K562 (cell line): ENCODE measurements around the gene CENPQ. TPM values are rescaled to one million over a fixed set of nuclear protein-coding genes. Genes with fewer than 3 reads are reported as not detected.

ENCODE experiments used
- ATAC-seq: fragments of 200-7000 bp; cut with Tn5 transposase; 3 replicates; pipeline ENCODE4 v1.9.1; 2020; ENCODE audit warnings: moderate library complexity
- BruUV-seq: library from RNA; stranded (reverse); fragments of 400-500 nt; replicated peaks from 2 replicates; lab custom pipeline; 2021; lab: Mats Ljungman, UMichigan
- CTCF ChIA-PET: fragments of 300-600 bp; formaldehyde crosslinking; extraction: SDS; loops from one replicate; lab custom pipeline; 2021; ENCODE audit warnings: low intra/inter-chr PET ratio; lab: Yijun Ruan, JAX
- POLR2A ChIA-PET: fragments of 300-600, 350-650 bp; sonication (Branson Sonifier 250); formaldehyde crosslinking; extraction: SDS; loops from one replicate; lab custom pipeline; 2021; ENCODE audit warnings: antibody characterized with exemption, inconsistent platforms; lab: Yijun Ruan, JAX
- DNase-seq, 4 experiments: peaks; one replicate each; pipeline versions ENCODE4 v3.0.0 to v3.0.0-alpha.2; 2011 to 2018; ENCODE audit warnings: low spot score in 3 of 4, mixed read lengths in 3 of 4; ENCODE audit errors: extremely low read depth in 1 of 4
- FAIRE-seq: peaks from 2 replicates; lab custom pipeline; 2011; peaks lifted over from hg19 to GRCh38; lab: Jason Lieb, UNC
- H2AFZ ChIP-seq: 2 replicates; pipeline ENCODE4 v1.6.0; 2011; ENCODE audit warnings: low read depth, low read length, control low read depth, inconsistent platforms
- H3K27ac ChIP-seq: fragments of 200-600 bp; 3 replicates; pipeline ENCODE4 v1.8.0; 2011; ENCODE audit warnings: low read depth, mild to moderate bottlenecking, control low read depth, inconsistent platforms, low read length, moderate library complexity, mixed read lengths; ENCODE audit errors: extremely low read depth
- H3K27me3 ChIP-seq, 2 experiments: fragments of 300-600 bp in 1 of 2; 2 replicates in 1 of 2; 3 replicates in 1 of 2; pipeline versions ENCODE4 v1.6.0 to v1.8.0; 2011; ENCODE audit warnings: inconsistent platforms in 2 of 2, low read length in 2 of 2, mild to moderate bottlenecking in 1 of 2, mixed read lengths in 1 of 2, moderate library complexity in 1 of 2; ENCODE audit not compliant: control insufficient read depth in 2 of 2, insufficient read depth in 2 of 2
- H3K36me3 ChIP-seq: fragments of 300-600 bp; 3 replicates; pipeline ENCODE4 v1.8.0; 2011; ENCODE audit warnings: mild to moderate bottlenecking, low read length, inconsistent platforms; ENCODE audit not compliant: control insufficient read depth, insufficient read depth
- H3K4me1 ChIP-seq, 2 experiments: fragments of 200-600 bp in 1 of 2; replicated peaks in 1 of 2; 2 replicates in 1 of 2; 3 replicates in 1 of 2; pipeline versions ENCODE4 v1.5.1 to v1.8.0; 2011; ENCODE audit warnings: inconsistent platforms in 2 of 2, low read length in 2 of 2, mild to moderate bottlenecking in 1 of 2, mixed read lengths in 1 of 2, moderate library complexity in 1 of 2; ENCODE audit not compliant: control insufficient read depth in 2 of 2, insufficient read depth in 2 of 2
- H3K4me2 ChIP-seq: 2 replicates; pipeline ENCODE4 v1.6.1; 2011; ENCODE audit warnings: low read length, control low read depth, inconsistent platforms, mixed read lengths; ENCODE audit not compliant: insufficient read depth
- H3K4me3 ChIP-seq: fragments of 200-600 bp; sonication (generic), shearing (Covaris generic); 2 replicates; pipeline ENCODE4 v1.5.1; 2016; ENCODE audit warnings: control low read depth, inconsistent platforms
- H3K79me2 ChIP-seq: fragments of 200-600 bp; 3 replicates; pipeline ENCODE4 v1.8.0; 2011; ENCODE audit warnings: low read length, inconsistent platforms; ENCODE audit not compliant: control insufficient read depth, insufficient read depth
- H3K9ac ChIP-seq, 2 experiments: 2 replicates each; pipeline versions ENCODE4 v1.6.0 to v1.6.1; 2011; ENCODE audit warnings: low read depth in 2 of 2, low read length in 2 of 2, control low read depth in 1 of 2, inconsistent platforms in 1 of 2, mild to moderate bottlenecking in 1 of 2, mixed read lengths in 1 of 2; ENCODE audit not compliant: insufficient read depth in 1 of 2
- H3K9me1 ChIP-seq: one replicate; pipeline ENCODE4 v1.6.0; 2011; ENCODE audit warnings: inconsistent platforms, mild to moderate bottlenecking, low read length, moderate library complexity; ENCODE audit not compliant: control insufficient read depth, insufficient read depth
- H3K9me3 ChIP-seq: replicated peaks from 2 replicates; pipeline ENCODE4 v1.5.1; 2011; ENCODE audit warnings: low read depth, low read length, inconsistent platforms; ENCODE audit not compliant: control insufficient read depth, insufficient read depth
- H4K20me1 ChIP-seq: replicated peaks from 2 replicates; pipeline ENCODE4 v1.6.1; 2011; ENCODE audit warnings: low read length, inconsistent platforms, mixed read lengths; ENCODE audit not compliant: control insufficient read depth, insufficient read depth
- CBFA2T3 ChIP-seq: fragments of 450-650 bp; IDR thresholded peaks from 2 replicates; pipeline ENCODE4 v1.6.1; 2017
- E2F3 ChIP-seq: fragments of 250-450 bp; sonication (Bioruptor Pico); IDR thresholded peaks from 2 replicates; pipeline ENCODE4 v1.4.0; 2020; ENCODE audit warnings: mild to moderate bottlenecking
- EWSR1 ChIP-seq: fragments of 450-650 bp; IDR thresholded peaks from 2 replicates; pipeline ENCODE4 v1.6.1; 2018; ENCODE audit warnings: borderline replicate concordance, mild to moderate bottlenecking, low read depth, moderate library complexity; ENCODE audit not compliant: partially characterized antibody
- HCFC1 ChIP-seq: IDR thresholded peaks from 2 replicates; pipeline ENCODE4 v1.6.1; 2012; ENCODE audit warnings: low read depth, low read length, improper control_type of control experiment
- MBD2 ChIP-seq: sonication (generic); IDR thresholded peaks from 2 replicates; pipeline ENCODE4 v1.6.1; 2016; ENCODE audit warnings: low read depth, borderline replicate concordance
- MCM5 ChIP-seq: fragments of 450-650 bp; IDR thresholded peaks from 2 replicates; pipeline ENCODE4 v1.6.1; 2016; ENCODE audit warnings: low read depth
- MYC ChIP-seq, 2 experiments: fragments of 250-450 bp in 1 of 2; sonication (Bioruptor Pico) in 1 of 2; IDR thresholded peaks; 2 replicates each; pipeline versions ENCODE4 v1.5.1 to v1.6.1; 2012 to 2021; ENCODE audit warnings: low read depth in 2 of 2, borderline replicate concordance in 1 of 2, improper control_type of control experiment in 1 of 2, low read length in 1 of 2, mild to moderate bottlenecking in 1 of 2, moderate library complexity in 1 of 2
- NCOA6 ChIP-seq: fragments of 450-650 bp; IDR thresholded peaks from 2 replicates; pipeline ENCODE4 v1.6.1; 2017; ENCODE audit warnings: mild to moderate bottlenecking
- RNF2 ChIP-seq: sonication (generic); IDR thresholded peaks from 2 replicates; pipeline ENCODE4 v1.6.1; 2016
- SIN3B ChIP-seq: fragments of 450-650 bp; IDR thresholded peaks from 2 replicates; pipeline ENCODE4 v1.6.1; 2017; ENCODE audit warnings: low read depth, mild to moderate bottlenecking, moderate library complexity
- TBL1XR1 ChIP-seq, 2 experiments: IDR thresholded peaks; 2 replicates each; pipeline ENCODE4 v1.6.1; 2012; ENCODE audit warnings: improper control_type of control experiment in 2 of 2, low read length in 2 of 2, mild to moderate bottlenecking in 1 of 2
- TCFL5 ChIP-seq: fragments of 250-450 bp; sonication (Bioruptor Pico); conservative IDR thresholded peaks from 2 replicates; pipeline ENCODE4 v1.6.1; 2021; ENCODE audit warnings: mild to moderate bottlenecking, moderate library complexity, matching md5 sums
- ZBED1 ChIP-seq: IDR thresholded peaks from 2 replicates; pipeline ENCODE4 v1.6.1; 2014
- ZNF282 ChIP-seq: sonication (generic); formaldehyde crosslinking; IDR thresholded peaks from 2 replicates; pipeline ENCODE4 v1.8.1; 2023; ENCODE audit warnings: missing genetic modification reagents
- ZNF77 ChIP-seq: fragments of 250-450 bp; sonication (Bioruptor Pico); IDR thresholded peaks from 2 replicates; pipeline ENCODE4 v1.5.0; 2020
- WGBS: fragments of 100-300 bp; shearing (Covaris generic); methylation state at CpG from one replicate; pipeline ENCODE4 v1.1.6; 2016; ENCODE audit warnings: low coverage, mixed read lengths; ENCODE audit not compliant: insufficient coverage; ENCODE audit errors: missing lambda C conversion rate; 5-methylcytosine and 5-hydroxymethylcytosine counted together
- in situ Hi-C: fragments of 300-500 bp; cut with MboI; formaldehyde crosslinking; loops from 4 replicates; pipeline ENCODE4 v1.15.0; 2018; ENCODE audit warnings: inconsistent platforms, mixed read lengths
- intact Hi-C: fragments of 100-400 bp; cut with micrococcal nuclease; formaldehyde crosslinking; loops from 2 replicates; pipeline ENCODE4 v1.14.2; 2022
- polyA plus RNA-seq, 8 experiments: library from polyadenylated mRNA; depleted of rRNA in 4 of 8; stranded (reverse) in 5 of 8; unstranded in 3 of 8; fragments of >200 nt; fragmentation: Nextera tagmentation in 2 of 8; fragmentation: Illumina TruSeq in 1 of 8; extraction: Ambion mirVana in 2 of 8; extraction: Trizol in 1 of 8; gene quantifications; 2 replicates each; pipeline versions ENCODE4 v1.2.1 to v1.2.3, GENCODE V29; 2011 to 2014; ENCODE audit warnings: inconsistent platforms in 1 of 8, missing spikeins in 1 of 8
- total RNA-seq, 7 experiments: library from RNA; depleted of rRNA in 6 of 7; stranded (reverse); fragments of >200 nt in 6 of 7; fragmentation: Illumina TruSeq in 2 of 7; extraction: Trizol in 2 of 7; gene quantifications; 2 replicates each; pipeline versions ENCODE4 v1.2.1 to v1.2.3, GENCODE V29; 2011 to 2021; ENCODE audit warnings: low replicate concordance in 1 of 7
- TF ChIP-seq, protein P1 (sequence below), 2 experiments: fragments of 450-650 bp; IDR thresholded peaks; 2 replicates each; pipeline ENCODE4 v1.6.1; 2016; ENCODE audit warnings: mild to moderate bottlenecking in 2 of 2, borderline replicate concordance in 1 of 2, low read depth in 1 of 2, moderate library complexity in 1 of 2

Gene CENPQ
- total and polyA plus RNA-seq, 9 of the 15 experiments (the other 6 are each of a cell fraction or from before 2014, with no cell fraction given), result 12.7 to 48.3 (median 26.4) TPM

DNA sequence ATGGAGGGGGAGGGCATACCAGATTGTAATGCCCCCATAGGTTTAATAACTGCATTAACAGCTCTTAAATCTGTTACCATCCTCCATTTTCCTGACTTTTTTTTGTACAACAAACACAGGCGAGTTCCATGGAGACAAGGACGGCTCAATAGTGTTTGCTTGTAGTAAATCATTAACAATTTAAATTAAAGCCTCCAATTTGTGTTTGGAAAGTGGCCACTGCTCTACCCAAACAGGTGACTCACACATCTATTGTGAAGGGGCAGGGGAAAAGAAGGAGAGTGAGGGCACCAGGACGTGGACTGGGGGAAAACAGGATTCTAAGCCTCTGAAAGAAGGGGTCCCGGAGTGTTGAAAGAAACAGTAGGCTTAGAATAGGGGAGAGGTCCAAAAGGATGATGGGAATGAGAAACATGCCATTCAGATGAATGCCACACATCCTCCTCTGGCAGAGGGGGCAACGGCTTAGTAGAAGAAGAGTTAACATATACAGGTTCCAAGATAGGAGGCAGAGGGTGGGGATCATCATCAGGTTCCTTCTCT, 43.5 kb downstream of the CENPQ start (continued):
- TF ChIP-seq, protein P1, sequence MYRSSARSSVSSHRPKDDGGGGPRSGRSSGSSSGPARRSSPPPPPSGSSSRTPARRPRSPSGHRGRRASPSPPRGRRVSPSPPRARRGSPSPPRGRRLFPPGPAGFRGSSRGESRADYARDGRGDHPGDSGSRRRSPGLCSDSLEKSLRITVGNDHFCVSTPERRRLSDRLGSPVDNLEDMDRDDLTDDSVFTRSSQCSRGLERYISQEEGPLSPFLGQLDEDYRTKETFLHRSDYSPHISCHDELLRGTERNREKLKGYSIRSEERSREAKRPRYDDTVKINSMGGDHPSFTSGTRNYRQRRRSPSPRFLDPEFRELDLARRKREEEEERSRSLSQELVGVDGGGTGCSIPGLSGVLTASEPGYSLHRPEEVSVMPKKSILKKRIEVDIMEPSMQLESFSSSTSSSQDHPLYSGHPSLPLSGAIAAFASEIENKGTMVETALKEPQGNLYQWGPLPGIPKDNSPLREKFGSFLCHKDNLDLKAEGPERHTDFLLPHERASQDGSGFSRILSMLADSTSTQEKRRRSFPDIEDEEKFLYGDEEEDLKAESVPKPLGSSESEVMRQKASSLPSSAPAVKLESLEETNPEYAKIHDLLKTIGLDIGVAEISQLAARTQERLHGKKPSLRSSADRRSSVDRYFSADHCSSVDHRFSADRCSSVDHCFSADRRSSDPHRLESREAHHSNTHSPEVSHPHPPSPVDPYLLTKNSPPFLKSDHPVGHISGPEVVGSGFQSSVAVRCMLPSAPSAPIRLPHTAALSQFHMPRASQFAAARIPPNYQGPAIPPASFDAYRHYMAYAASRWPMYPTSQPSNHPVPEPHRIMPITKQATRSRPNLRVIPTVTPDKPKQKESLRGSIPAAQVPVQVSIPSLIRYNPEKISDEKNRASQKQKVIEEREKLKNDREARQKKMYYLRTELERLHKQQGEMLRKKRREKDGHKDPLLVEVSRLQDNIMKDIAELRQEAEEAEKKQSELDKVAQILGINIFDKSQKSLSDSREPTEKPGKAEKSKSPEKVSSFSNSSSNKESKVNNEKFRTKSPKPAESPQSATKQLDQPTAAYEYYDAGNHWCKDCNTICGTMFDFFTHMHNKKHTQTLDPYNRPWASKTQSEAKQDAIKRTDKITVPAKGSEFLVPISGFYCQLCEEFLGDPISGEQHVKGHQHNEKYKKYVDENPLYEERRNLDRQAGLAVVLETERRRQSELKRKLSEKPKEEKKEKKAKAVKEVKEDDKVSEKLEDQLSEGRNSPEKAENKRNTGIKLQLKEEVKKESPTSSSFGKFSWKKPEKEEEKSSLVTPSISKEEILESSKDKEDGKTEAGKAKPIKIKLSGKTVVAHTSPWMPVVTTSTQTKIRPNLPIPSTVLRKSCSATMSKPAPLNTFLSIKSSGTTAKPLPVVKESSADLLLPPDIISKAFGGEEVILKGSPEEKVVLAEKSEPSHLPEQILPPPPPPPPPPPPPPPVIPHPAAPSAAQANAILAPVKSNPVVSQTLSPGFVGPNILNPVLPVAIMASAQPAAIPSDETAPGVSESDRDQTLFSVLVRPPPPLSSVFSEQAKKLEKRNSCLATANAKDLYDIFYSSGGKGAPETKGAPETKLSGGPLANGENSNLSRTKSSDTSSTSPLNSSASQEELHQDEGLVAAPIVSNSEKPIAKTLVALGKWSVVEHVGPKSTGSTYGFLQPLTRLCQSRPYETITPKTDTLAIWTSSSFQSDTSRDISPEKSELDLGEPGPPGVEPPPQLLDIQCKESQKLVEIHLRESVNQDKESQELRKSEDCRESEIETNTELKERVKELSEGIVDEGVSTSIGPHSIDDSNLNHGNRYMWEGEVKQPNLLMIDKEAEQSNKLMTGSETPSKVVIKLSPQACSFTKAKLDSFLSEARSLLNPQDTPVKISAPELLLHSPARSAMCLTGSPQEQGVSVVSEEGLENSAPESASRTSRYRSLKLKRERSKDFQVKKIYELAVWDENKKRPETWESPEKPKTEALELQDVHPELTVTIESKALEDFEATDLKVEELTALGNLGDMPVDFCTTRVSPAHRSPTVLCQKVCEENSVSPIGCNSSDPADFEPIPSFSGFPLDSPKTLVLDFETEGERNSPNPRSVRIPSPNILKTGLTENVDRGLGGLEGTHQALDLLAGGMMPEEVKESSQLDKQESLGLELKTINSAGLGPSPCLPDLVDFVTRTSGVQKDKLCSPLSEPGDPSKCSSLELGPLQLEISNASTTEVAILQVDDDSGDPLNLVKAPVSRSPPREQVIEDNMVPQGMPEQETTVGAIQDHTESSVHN (IDR thresholded peaks at IDR 0.05; ENCODE audit: borderline replicate concordance in 1 of 2, low read depth in 1 of 2), result no peak

DNA sequence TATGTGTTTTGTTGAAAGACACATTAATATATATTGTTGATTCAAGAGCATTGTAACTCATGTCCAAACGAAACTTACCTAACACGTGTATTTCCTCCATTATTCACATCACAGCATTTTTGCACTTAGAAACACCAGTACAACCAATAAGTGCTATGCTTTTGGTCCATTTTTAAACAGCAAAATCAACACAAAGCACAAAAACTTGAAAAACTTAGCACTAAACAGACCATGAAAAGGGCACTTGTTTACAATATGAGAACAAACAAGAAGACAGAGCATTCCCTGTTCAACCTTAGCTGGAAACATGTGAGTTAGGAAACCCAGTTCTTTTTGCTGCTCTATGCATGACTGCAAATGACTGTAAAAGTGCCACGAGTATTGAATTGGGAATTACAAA, 46.2 kb downstream of the CENPQ start:
- intact Hi-C loops (no loop called here), in situ Hi-C loops (no loop called here)
- BruUV-seq, result no TSS peak
- ChIA-PET CTCF (no interaction called here), POLR2A (no interaction called here)
- no peak for DNase-seq
- H3K4me2 ChIP-seq, result no peak overlapping the region
- 3% methylated on average over 3 of the region's 3 CpGs for WGBS
- H4K20me1 ChIP-seq, result no peaks in the 10 kb centered on the region
- H3K79me2 ChIP-seq, result no peaks in the 10 kb centered on the region
- H3K27ac ChIP-seq, result no peak overlapping the region
- no peak overlapping the region for H3K9ac ChIP-seq
- H3K4me3 ChIP-seq, result no peak overlapping the region
- H3K36me3 ChIP-seq, result no peaks in the 10 kb centered on the region
- H3K9me1 ChIP-seq, result no peaks in the 10 kb centered on the region
- H3K27me3 ChIP-seq, result no peaks in the 10 kb centered on the region
- H3K9me3 ChIP-seq, result peaks cover 7% of the 10 kb centered on the region; the same call in 1 of the 2 replicates
- H2AFZ ChIP-seq, result no peak overlapping the region
- FAIRE-seq, result no peak
- no peaks in the 10 kb centered on the region for H3K4me1 ChIP-seq
- no peak for ATAC-seq
- no peak for TF ChIP-seq ZNF282 (CRISPR knock-in tag)
- no peak for TF ChIP-seq SIN3B
- TF ChIP-seq NCOA6, result no peak
- no peak for TF ChIP-seq ZBED1
- TF ChIP-seq CBFA2T3, result no peak
- TF ChIP-seq TBL1XR1 (IDR thresholded peaks at IDR 0.05; ENCODE audit: low read length in 2 of 2), result no peak
- TF ChIP-seq HCFC1, result no peak
- no peak for TF ChIP-seq E2F3
- TF ChIP-seq EWSR1, result no peak
- TF ChIP-seq RNF2, result no peak
- no peak for TF ChIP-seq TCFL5
- no peak for TF ChIP-seq MYC (IDR thresholded peaks at IDR 0.05; ENCODE audit: low read depth, low read length)
- no peak for TF ChIP-seq MYC (CRISPR knock-in tag; IDR thresholded peaks at IDR 0.05; ENCODE audit: borderline replicate concordance, low read depth)
- no peak for TF ChIP-seq ZNF77 (CRISPR knock-in tag)
- no peak for TF ChIP-seq MCM5
- TF ChIP-seq MBD2, result no peak
